Breast epithelium (tissue), 3 donors: Measurements from ENCODE around the gene EFNA5.

Experiments used
- POLR2A ChIP-seq: fragments of 450-650 bp; IDR thresholded peaks from one replicate; pipeline ENCODE4 v1.6.1; 2016; ENCODE audit warnings: antibody characterized with exemption, mild to moderate bottlenecking, moderate library complexity
- POLR2AphosphoS5 ChIP-seq, 3 donors: sonication (generic); formaldehyde crosslinking; IDR thresholded peaks; one replicate each; pipeline ENCODE4 v1.6.1; 2017; ENCODE audit warnings: antibody characterized with exemption in 3 of 3
- TF ChIP-seq, protein P1 (sequence below), 3 donors: fragments of 450-650 bp; IDR thresholded peaks; one replicate each; pipeline ENCODE4 v1.5.1; 2016 to 2017; ENCODE audit warnings: antibody characterized with exemption in 3 of 3, mild to moderate bottlenecking in 3 of 3, moderate library complexity in 3 of 3

DNA sequence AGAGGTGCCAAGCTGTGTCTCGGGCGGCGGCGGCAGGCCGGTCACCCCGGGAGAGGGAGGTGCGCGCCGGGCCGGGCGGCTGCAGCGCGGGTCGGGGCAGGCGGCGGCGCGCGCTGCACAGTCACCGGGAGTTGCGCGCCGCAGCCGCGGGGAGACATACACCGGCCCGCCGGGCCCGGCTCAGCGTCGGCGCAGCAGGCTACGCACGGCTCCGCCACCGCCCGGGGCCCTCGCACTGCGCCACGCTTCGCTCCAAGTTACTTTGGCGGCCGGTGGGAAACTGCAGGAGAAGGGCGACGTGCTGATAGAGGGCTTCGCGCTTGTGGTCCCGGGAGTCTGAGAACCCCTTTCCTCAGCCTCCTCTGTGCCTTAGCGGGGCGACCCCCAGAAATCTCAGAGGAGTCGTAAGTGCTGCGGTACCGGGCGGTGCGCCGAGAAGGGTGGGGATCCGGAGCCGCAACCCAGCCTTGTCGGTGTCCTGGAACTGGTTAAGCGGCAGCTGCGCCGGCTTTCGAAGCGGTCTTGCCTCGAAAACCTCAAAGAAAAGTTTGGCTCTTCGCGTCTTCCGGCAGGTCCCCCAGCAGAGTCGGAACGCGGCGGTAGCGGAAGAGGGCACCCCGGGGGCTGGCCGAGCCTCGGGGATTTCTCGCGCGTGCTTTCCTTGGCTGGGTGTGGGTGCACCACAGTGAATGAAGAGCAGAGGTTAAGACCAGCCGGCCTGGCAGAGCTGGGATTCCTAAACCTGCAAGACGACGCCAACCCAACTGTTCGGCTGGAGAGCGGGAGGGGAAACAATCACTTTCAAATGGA lies at the start of gene EFNA5:
- TF ChIP-seq, protein P1, sequence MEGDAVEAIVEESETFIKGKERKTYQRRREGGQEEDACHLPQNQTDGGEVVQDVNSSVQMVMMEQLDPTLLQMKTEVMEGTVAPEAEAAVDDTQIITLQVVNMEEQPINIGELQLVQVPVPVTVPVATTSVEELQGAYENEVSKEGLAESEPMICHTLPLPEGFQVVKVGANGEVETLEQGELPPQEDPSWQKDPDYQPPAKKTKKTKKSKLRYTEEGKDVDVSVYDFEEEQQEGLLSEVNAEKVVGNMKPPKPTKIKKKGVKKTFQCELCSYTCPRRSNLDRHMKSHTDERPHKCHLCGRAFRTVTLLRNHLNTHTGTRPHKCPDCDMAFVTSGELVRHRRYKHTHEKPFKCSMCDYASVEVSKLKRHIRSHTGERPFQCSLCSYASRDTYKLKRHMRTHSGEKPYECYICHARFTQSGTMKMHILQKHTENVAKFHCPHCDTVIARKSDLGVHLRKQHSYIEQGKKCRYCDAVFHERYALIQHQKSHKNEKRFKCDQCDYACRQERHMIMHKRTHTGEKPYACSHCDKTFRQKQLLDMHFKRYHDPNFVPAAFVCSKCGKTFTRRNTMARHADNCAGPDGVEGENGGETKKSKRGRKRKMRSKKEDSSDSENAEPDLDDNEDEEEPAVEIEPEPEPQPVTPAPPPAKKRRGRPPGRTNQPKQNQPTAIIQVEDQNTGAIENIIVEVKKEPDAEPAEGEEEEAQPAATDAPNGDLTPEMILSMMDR (IDR thresholded peaks at IDR 0.05), result no peak
- TF ChIP-seq POLR2AphosphoS5 (IDR thresholded peaks at IDR 0.05) (no peak), POLR2A (no peak)
